MM.1S (cell line): ENCODE results near the gene RIOK2.

Experiments used
- DNase-seq: peaks from one replicate; pipeline ENCODE4 v3.0.0-alpha.2; 2015
- H2AFZ ChIP-seq: fragments of 300-600 bp; sonication (generic); 2 replicates; pipeline ENCODE4 v1.6.0; 2016; ENCODE audit warnings: antibody characterized with exemption, low read length
- H3F3A ChIP-seq: fragments of 300-600 bp; sonication (generic); 2 replicates; pipeline ENCODE4 v1.6.1; 2016; ENCODE audit warnings: mild to moderate bottlenecking, antibody characterized with exemption, low read length, moderate library complexity, mixed read lengths; ENCODE audit not compliant: insufficient read depth
- H3K27ac ChIP-seq: fragments of 300-600 bp; sonication (generic); 2 replicates; pipeline ENCODE4 v1.5.1; 2016; ENCODE audit warnings: mild to moderate bottlenecking, low read length
- H3K27me3 ChIP-seq: fragments of 300-600 bp; sonication (generic); replicated peaks from 2 replicates; pipeline ENCODE4 v1.6.0; 2016; ENCODE audit warnings: low read length; ENCODE audit not compliant: insufficient read depth
- H3K36me3 ChIP-seq: fragments of 300-600 bp; sonication (generic); replicated peaks from 2 replicates; pipeline ENCODE4 v1.6.1; 2016; ENCODE audit warnings: mild to moderate bottlenecking, low read length, mixed read lengths; ENCODE audit not compliant: insufficient read depth
- H3K4me1 ChIP-seq: fragments of 300-600 bp; sonication (generic); 2 replicates; pipeline ENCODE4 v1.6.1; 2016; ENCODE audit warnings: low read length, mixed read lengths
- H3K4me2 ChIP-seq: fragments of 300-600 bp; sonication (generic); 2 replicates; pipeline ENCODE4 v1.6.0; 2016; ENCODE audit warnings: low read depth, low read length
- H3K4me3 ChIP-seq: fragments of 300-600 bp; sonication (generic); 2 replicates; pipeline ENCODE4 v1.5.1; 2016; ENCODE audit warnings: low read length, mixed read lengths
- H3K79me2 ChIP-seq: fragments of 300-600 bp; sonication (generic); 2 replicates; pipeline ENCODE4 v1.6.1; 2016; ENCODE audit warnings: mixed run types, low read length, mixed read lengths
- H3K9ac ChIP-seq: fragments of 300-600 bp; sonication (generic); 2 replicates; pipeline ENCODE4 v1.6.1; 2016; ENCODE audit warnings: low read length, mixed read lengths
- H3K9me2 ChIP-seq: fragments of 300-600 bp; sonication (generic); replicated peaks from 2 replicates; pipeline ENCODE4 v1.6.1; 2016; ENCODE audit warnings: mild to moderate bottlenecking, low read length, mixed read lengths; ENCODE audit not compliant: insufficient read depth
- H3K9me3 ChIP-seq: fragments of 300-600 bp; sonication (generic); replicated peaks from 2 replicates; pipeline ENCODE4 v1.6.1; 2016; ENCODE audit warnings: mild to moderate bottlenecking, low read length, mixed read lengths; ENCODE audit not compliant: insufficient read depth
- H4K20me1 ChIP-seq: fragments of 300-600 bp; sonication (generic); 2 replicates; pipeline ENCODE4 v1.6.1; 2016; ENCODE audit warnings: mild to moderate bottlenecking, low read length, moderate library complexity, mixed read lengths; ENCODE audit not compliant: insufficient read depth
- EZH2 ChIP-seq: fragments of 300-600 bp; sonication (generic); optimal IDR thresholded peaks from 2 replicates; pipeline ENCODE3; 2017; ENCODE audit warnings: low read depth, mild to moderate bottlenecking, antibody characterized with exemption, low read length, mixed read lengths
- EZH2phosphoT487 ChIP-seq: fragments of 300-600 bp; sonication (generic); IDR thresholded peaks from 2 replicates; pipeline ENCODE4 v1.6.1; 2018; ENCODE audit warnings: antibody characterized with exemption, low read length
- TF ChIP-seq, protein P1 (sequence below): fragments of 300-600 bp; sonication (generic); IDR thresholded peaks from 2 replicates; pipeline ENCODE4 v1.5.1; 2016; ENCODE audit warnings: antibody characterized with exemption, low read length, mixed read lengths

Gene RIOK2

GRCh38 chr5:97208184-97208713, 25.2 kb upstream of the RIOK2 start:
- Histone ChIP-seq H3K9ac (no peak overlapping the region), H3K27ac (no peak overlapping the region), H3K4me2 (no peak overlapping the region), H3F3A (no peaks in the 10 kb centered on the region), H3K4me1 (no peaks in the 10 kb centered on the region), H3K27me3 (no peaks in the 10 kb centered on the region), H2AFZ (no peak overlapping the region), H3K9me3 (no peaks in the 10 kb centered on the region), H3K4me3 (no peak overlapping the region), H3K9me2 (no peaks in the 10 kb centered on the region), H4K20me1 (no peaks in the 10 kb centered on the region), H3K36me3 (no peaks in the 10 kb centered on the region), H3K79me2 (no peaks in the 10 kb centered on the region)
- no peak for TF ChIP-seq EZH2phosphoT487
- TF ChIP-seq, protein P1, sequence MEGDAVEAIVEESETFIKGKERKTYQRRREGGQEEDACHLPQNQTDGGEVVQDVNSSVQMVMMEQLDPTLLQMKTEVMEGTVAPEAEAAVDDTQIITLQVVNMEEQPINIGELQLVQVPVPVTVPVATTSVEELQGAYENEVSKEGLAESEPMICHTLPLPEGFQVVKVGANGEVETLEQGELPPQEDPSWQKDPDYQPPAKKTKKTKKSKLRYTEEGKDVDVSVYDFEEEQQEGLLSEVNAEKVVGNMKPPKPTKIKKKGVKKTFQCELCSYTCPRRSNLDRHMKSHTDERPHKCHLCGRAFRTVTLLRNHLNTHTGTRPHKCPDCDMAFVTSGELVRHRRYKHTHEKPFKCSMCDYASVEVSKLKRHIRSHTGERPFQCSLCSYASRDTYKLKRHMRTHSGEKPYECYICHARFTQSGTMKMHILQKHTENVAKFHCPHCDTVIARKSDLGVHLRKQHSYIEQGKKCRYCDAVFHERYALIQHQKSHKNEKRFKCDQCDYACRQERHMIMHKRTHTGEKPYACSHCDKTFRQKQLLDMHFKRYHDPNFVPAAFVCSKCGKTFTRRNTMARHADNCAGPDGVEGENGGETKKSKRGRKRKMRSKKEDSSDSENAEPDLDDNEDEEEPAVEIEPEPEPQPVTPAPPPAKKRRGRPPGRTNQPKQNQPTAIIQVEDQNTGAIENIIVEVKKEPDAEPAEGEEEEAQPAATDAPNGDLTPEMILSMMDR, result no peak
- no peak for TF ChIP-seq EZH2
- DNase-seq, result no peak

- TF ChIP-seq EZH2phosphoT487, result no peak
- TF ChIP-seq EZH2, result no peak
- TF ChIP-seq, protein P1, result no peak
- Histone ChIP-seq H3K36me3 (no peaks in the 10 kb centered on the region), H3K9me2 (no peaks in the 10 kb centered on the region), H3K27ac (no peak overlapping the region), H3K27me3 (no peaks in the 10 kb centered on the region), H3F3A (peaks cover 16% of the 10 kb centered on the region), H3K4me3 (no peak overlapping the region), H2AFZ (peak overlapping the region; percentile 8; the same call in 1 of the 2 replicates), H3K9ac (no peak overlapping the region), H3K4me2 (no peak overlapping the region), H4K20me1 (no peaks in the 10 kb centered on the region), H3K79me2 (no peaks in the 10 kb centered on the region), H3K9me3 (no peaks in the 10 kb centered on the region), H3K4me1 (peaks cover 30% of the 10 kb centered on the region)
- DNase-seq, result no peak
These were observed 11.3 kb upstream of the RIOK2 start for GRCh38 chr5:97194366-97194765.

DNA sequence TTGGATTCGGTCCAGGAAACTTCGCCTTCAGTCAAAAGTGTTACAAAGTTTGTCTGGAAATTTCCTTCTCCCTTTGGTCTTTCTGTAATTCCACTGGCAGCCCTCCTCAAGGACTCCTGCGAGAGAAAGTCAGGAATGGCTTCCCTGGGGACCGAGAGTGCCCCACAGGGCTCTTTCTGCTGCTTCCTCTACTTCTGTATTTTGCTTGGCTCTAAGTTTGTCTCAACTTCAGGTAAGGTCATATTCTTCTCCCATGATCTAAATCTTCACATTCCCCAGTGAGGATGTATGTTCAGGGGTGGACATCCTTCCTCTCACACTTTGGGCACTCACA, 10.3 kb upstream of the RIOK2 start:
- no peak for DNase-seq
- H3K4me2 ChIP-seq, result peak overlapping the region; percentile 62
- H3K27ac ChIP-seq, result peak overlapping the region; percentile 55; the same call in 1 of the 2 replicates
- H3F3A ChIP-seq, result peaks cover 16% of the 10 kb centered on the region
- no peaks in the 10 kb centered on the region for H4K20me1 ChIP-seq
- TF ChIP-seq EZH2 (no peak), EZH2phosphoT487 (no peak)
- TF ChIP-seq, protein P1, result no peak
- no peaks in the 10 kb centered on the region for H3K9me2 ChIP-seq
- H3K27me3 ChIP-seq, result no peaks in the 10 kb centered on the region
- H3K79me2 ChIP-seq, result no peaks in the 10 kb centered on the region
- peak overlapping the region; percentile 64 for H2AFZ ChIP-seq
- no peaks in the 10 kb centered on the region for H3K36me3 ChIP-seq
- H3K4me3 ChIP-seq, result peak overlapping the region; percentile 32; the same call in 1 of the 2 replicates
- H3K9ac ChIP-seq, result no peak overlapping the region; the same call in 1 of the 2 replicates
- no peaks in the 10 kb centered on the region for H3K9me3 ChIP-seq
- H3K4me1 ChIP-seq, result peaks cover 30% of the 10 kb centered on the region
